NB4 (cell line): Measurements from ENCODE around the gene PDCD1.

Source experiments
- DNase-seq: peaks from one replicate; pipeline ENCODE4 v3.0.0; 2010; ENCODE audit warnings: low read depth
- H3K4me3 ChIP-seq: one replicate; pipeline ENCODE4 v1.5.1; 2011; ENCODE audit warnings: mild to moderate bottlenecking, low read depth, low read length, moderate library complexity
- MAX ChIP-seq: IDR thresholded peaks from 2 replicates; pipeline ENCODE4 v1.6.1; 2011; ENCODE audit warnings: low read depth, low read length
- MYC ChIP-seq: IDR thresholded peaks from 2 replicates; pipeline ENCODE4 v1.6.1; 2011; ENCODE audit warnings: low read depth, low read length
- POLR2A ChIP-seq: IDR thresholded peaks from 2 replicates; pipeline ENCODE4 v1.6.1; 2011; ENCODE audit warnings: mild to moderate bottlenecking; ENCODE audit not compliant: insufficient read length; ENCODE audit errors: extremely low read depth
- TF ChIP-seq, protein P1 (sequence below): IDR thresholded peaks from one replicate; pipeline ENCODE4 v1.5.1; 2012; ENCODE audit warnings: low read depth, low read length

PDCD1 gene

GRCh38 chr2:241886840-241887447, 28.2 kb upstream of the PDCD1 start:
- H3K4me3 ChIP-seq, result no peak overlapping the region
- no peak for DNase-seq
- no peak for TF ChIP-seq MYC
- TF ChIP-seq, protein P1, sequence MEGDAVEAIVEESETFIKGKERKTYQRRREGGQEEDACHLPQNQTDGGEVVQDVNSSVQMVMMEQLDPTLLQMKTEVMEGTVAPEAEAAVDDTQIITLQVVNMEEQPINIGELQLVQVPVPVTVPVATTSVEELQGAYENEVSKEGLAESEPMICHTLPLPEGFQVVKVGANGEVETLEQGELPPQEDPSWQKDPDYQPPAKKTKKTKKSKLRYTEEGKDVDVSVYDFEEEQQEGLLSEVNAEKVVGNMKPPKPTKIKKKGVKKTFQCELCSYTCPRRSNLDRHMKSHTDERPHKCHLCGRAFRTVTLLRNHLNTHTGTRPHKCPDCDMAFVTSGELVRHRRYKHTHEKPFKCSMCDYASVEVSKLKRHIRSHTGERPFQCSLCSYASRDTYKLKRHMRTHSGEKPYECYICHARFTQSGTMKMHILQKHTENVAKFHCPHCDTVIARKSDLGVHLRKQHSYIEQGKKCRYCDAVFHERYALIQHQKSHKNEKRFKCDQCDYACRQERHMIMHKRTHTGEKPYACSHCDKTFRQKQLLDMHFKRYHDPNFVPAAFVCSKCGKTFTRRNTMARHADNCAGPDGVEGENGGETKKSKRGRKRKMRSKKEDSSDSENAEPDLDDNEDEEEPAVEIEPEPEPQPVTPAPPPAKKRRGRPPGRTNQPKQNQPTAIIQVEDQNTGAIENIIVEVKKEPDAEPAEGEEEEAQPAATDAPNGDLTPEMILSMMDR, result no peak
- no peak for TF ChIP-seq POLR2A
- TF ChIP-seq MAX, result no peak

DNA sequence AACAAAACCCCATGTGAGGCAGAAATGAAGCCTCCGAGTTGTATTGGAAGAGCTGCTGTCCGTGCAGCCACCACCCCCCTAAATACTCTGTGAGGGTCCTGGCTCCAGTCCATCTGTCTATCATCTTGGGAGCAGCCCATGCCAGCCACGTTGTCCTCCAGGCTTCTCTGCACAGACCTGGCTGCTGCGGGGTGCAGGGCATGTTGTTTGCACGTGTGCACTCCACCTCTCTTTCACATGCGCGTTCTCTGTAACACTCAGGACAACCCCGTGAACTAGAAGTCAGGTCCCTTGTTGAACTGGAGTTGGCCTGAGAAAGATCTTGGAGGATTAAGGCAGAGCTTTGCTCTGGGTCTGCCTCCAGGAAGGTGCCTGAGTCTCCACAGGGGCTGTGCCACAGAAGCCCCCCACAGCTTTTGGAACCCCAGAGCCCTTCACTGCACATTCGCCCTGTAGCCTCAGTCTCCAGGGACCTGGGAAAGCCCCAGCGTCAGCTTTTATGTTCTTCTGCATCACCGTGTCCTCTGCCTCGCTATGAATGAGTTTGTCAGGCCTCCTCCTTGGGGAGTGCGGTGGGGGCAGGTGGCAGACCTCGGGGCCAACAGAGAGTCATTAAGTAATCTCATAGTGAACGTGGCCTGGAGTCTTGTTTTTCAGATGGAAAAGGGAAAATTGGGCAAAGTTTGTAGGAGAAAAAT, 27.4 kb upstream of the PDCD1 start:
- peak; percentile 36 for DNase-seq

DNA sequence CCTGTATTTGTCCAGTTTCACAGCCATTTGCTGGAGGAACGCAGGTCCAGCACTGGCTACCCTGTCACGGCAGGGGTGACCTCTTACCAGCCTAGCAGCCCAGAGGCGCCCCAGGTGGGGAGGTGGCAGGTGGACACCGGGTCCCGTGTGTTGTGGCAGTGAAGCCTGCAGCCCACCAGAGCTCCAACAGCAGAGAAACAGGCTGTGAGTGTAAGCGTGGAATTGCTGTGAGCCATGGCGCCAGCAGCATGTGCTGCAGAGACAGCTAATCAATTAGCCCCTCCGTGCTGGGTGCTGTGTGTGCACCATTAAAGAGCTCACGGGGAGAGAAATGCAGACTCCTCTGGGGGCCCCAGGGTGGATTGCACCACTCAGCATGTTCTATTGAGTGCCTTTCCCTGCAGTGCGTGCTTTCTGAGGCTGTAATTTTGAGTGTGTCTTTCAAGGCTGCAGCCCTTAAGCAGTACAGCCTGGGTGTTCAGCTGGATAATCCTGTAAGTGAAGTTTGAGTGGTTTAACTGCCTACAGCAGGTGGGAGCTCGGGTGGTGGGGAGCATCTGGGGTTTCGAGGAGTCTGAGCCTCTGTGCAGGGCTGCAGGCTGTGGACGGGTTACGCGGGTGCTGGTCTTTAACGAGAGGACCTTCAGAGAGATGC, 26.7 kb upstream of the PDCD1 start:
- no peak for TF ChIP-seq MAX
- TF ChIP-seq, protein P1, result no peak
- no peak for TF ChIP-seq POLR2A
- TF ChIP-seq MYC, result no peak
- DNase-seq, result peak; percentile 34
- H3K4me3 ChIP-seq, result no peak overlapping the region

More for the DNA sequence above, 27.4 kb upstream of the PDCD1 start:
- no peak for TF ChIP-seq MAX
- TF ChIP-seq POLR2A, result no peak
- TF ChIP-seq MYC, result no peak
- TF ChIP-seq, protein P1, result no peak
- no peak overlapping the region for H3K4me3 ChIP-seq

DNA sequence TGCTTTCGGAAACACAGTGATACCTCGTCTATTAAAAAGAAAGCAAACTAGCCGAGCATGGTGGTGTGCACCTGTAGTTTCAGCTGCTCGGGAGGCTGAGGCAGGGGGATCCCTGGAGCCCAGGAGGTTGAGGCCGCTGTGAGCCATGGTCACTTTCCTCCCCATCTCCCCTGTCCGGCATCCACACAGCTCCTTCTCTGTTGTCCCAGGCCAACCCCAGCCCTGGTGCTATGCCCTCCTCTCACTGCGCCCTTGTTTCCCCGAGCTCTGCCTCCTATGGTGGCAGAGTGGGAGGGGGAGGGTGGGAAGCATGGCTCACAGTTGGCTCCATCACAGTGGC, 26.2 kb upstream of the PDCD1 start:
- no peak overlapping the region for H3K4me3 ChIP-seq
- TF ChIP-seq POLR2A (no peak), MAX (no peak), MYC (no peak)
- TF ChIP-seq, protein P1, result no peak
- DNase-seq, result no peak

GRCh38 chr2:241882091-241882625, 23.5 kb upstream of the PDCD1 start:
- DNase-seq, result peak; percentile 74
- peak; percentile 77 for TF ChIP-seq MYC
- TF ChIP-seq MAX, result peak; percentile 95
- TF ChIP-seq, protein P1, result peak; percentile 33
- TF ChIP-seq POLR2A, result no peak
- H3K4me3 ChIP-seq, result peak overlapping the region; percentile 52
